T-helper 1 cell treated with Interleukin-12 subunit alpha and Interleukin-12 subunit beta and Interleukin-4 antibody, amounts not matched to agents 30 ng/mL and 1 ng/mL, for 36 hours (primary cell): ENCODE measurements around the gene CBX2. TPM values are rescaled to one million over a fixed set of nuclear protein-coding genes. Genes with fewer than 3 reads are reported as not detected.

Experiments
- intact Hi-C: fragments of 100-400 bp; cut with micrococcal nuclease; formaldehyde crosslinking; loops from one replicate; pipeline ENCODE4 v1.15.1; 2024
- total RNA-seq: library from RNA; stranded (reverse); gene quantifications from 2 replicates; pipeline ENCODE4 v1.2.3, GENCODE V29; 2022

CBX2 gene
- 2.5 and 2.8 TPM in 2 replicates for total RNA-seq

DNA sequence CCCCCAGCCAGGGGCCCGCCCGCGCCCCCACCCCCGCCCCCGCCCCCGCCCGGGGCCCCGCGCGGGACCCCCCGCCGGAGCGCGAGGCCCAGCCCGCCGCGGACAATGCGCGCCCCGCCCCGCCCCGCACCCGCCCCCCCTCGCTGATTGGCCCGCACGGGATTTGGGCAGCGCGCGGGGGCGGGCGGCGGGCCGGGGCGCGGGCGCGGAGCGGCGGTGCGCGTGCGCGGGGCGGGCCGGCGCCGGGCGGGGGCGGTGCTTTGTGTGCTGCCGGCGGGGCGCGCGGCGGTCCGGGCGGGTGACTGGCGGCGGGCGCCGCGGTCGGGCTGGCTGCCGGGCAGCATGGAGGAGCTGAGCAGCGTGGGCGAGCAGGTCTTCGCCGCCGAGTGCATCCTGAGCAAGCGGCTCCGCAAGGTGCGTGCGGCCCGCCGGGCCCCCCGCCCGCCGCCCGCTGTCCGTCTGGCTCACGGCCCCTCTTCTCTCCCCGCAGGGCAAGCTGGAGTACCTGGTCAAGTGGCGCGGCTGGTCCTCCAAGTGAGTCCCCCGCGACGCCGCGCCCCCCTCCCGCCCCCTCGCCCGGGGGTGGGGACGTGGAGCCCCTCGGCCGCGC lies at the start of gene CBX2:
TSS of gene CBX2 (plus strand) at position 255 of the 610 bp plus-strand sequence. CDS start at position 343, 88 bp downstream.
- intact Hi-C loops: loop anchor here (1.0 to 2.0 kb wide), 2 partner anchors 19 to 32 kb away; partner anchors contain the start of gene CBX8

DNA sequence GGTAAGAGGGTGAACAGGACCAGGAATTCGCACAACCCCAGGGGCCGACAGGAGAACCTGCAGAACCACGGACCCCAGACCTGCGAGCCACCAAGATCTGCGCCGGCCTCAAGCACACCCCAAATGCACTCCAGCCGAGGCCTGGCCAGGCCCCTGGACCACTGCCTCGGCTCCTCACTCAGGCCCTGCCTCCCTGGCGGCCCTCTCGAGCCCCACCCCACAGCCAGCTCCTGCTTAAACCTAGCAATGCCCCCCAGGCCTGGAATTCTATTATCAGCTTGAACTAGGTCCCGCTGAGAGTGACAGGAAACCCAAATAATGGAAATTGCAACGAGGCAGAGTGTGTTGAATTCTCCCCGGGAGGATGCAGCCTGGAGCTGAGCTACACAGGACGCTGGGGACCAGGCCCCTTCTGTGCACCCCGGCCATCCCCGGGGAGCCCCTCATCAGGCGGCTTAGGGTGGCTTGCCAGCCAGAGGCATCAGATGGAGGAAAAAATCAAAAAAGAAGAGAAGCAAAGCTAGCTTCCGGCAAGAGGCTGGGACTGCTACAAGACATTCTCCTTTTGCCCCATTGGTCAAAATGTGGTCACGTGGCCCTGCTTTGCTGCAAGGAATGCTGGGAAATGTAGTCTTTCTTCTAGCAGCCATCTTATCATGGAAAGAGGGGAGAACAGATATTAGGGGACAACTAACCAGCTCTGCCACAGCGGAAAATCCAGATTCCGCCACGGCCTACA lies 49.6 kb upstream of the CBX2 start:
- intact Hi-C loops: loop anchor here (1.0 kb wide), 1 partner anchor 18 kb away; no protein-coding TSS in a partner anchor

DNA sequence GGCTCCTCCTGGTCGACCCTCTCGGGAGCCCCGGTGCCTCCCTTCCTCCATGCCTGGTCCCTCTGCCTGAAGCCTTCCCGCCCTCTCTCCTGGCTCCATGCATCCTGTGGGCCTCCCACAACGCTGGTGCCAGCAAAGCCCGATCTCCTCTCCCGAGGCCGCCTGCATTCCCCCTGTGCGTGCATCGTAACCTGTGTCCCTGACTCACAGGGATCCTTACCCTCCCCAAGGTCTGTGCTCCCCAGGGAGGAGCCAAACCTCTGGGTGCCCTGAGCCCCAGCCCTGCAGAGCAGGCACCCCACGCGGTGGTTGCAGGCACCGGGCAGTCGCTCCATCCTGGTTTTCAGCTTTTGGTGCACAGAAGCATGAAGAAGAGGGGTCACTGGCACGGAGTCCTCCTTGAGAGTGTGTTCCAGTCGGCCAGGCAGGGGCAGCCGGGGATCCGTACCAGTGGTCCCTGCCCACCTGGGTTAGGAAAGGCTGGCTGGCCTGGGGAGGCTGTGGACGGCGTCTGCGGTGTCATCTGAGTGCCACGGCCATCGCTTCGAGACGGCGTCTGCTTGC lies 49.0 kb upstream of the CBX2 start:
- intact Hi-C loops: loop anchor here (1.0 kb wide), 1 partner anchor 17 kb away; no protein-coding TSS in a partner anchor

DNA sequence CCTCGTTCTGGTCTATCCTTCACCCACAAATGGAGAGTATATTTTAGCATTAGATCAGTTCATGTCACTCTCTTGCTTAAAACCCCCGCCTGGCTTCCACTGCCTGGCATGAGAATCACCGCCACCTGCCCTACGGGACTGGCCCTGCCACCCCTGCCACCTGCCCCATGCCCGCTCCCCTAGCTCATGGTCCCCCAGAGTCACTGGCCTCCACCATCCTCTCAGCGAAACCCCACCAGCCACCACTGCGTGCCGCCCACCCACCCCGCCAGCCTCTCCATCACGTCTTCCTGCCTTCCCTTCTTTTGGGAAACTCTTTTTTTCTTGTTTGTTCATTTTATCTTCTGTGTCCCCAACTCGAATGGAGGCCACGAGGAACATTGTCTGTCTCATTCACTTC lies 48.2 kb upstream of the CBX2 start:
- intact Hi-C loops: no loop called here

DNA sequence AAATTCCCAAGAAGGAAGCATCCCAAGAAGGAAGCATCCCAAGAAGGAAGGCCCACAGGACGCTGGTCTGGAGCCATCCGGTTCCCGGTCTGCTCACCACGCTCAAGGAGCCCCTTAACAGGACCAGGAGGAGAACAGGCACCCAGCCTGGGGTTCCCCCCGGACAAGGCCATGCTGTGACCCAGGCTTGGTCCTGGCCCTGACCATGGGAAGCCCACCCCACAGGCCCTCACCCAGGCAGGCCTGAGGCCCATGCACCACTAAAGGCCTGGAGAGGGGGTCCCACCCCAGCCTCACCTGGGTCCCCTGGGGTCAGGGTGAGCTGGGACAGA lies 47.5 kb upstream of the CBX2 start:
- intact Hi-C loops: no loop called here

DNA sequence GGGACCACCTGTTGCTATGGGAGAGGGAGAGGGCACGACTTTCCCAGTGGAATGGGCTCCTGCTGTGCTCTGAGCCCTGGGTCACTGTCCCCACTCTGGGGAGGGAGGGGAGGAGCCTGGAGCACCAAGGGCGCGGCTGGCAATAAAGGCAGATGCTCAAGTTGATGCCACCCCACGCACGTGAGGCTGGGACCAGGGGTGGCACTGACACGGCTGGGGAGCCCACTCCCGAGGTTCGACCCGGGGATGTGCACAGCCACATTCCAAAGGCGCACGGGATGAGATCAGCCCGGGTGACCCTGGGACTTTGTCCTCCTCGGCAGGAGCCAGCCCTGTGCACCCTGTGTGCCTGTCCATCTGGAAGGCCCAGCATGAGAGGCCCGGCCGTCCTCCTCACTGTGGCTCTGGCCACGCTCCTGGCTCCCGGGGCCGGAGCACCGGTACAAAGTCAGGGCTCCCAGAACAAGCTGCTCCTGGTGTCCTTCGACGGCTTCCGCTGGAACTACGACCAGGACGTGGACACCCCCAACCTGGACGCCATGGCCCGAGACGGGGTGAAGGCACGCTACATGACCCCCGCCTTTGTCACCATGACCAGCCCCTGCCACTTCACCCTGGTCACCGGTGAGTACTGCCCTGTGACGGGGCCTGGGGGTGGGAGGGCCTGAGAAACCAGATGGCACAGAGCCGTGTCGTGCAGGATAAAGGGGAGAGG lies 47.0 kb upstream of the CBX2 start, which contains the start of gene ENPP7:
TSS of gene ENPP7 (plus strand) at position 175 of the 715 bp plus-strand sequence. CDS start at position 372, 197 bp downstream.
- intact Hi-C loops: no loop called here

DNA sequence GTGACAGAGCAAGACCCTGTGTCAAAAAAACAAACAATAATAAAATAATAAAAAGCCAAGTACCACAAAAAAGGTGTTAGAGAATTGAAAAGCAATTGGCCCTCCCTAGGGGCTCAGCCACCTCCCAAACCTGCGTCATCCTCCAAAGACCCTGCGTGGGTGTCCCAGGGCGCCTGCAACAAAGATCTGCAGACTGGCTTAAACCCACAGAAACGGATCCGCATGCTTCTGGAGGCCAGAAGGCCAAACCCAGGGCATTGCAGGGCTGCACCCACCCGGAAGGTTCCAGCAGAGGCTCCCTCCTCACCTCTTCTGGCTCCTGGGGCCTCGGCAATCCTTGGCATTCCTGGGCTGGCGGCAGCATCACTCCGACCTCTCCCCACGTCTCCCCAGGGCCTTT lies 45.7 kb upstream of the CBX2 start:
- intact Hi-C loops: no loop called here

DNA sequence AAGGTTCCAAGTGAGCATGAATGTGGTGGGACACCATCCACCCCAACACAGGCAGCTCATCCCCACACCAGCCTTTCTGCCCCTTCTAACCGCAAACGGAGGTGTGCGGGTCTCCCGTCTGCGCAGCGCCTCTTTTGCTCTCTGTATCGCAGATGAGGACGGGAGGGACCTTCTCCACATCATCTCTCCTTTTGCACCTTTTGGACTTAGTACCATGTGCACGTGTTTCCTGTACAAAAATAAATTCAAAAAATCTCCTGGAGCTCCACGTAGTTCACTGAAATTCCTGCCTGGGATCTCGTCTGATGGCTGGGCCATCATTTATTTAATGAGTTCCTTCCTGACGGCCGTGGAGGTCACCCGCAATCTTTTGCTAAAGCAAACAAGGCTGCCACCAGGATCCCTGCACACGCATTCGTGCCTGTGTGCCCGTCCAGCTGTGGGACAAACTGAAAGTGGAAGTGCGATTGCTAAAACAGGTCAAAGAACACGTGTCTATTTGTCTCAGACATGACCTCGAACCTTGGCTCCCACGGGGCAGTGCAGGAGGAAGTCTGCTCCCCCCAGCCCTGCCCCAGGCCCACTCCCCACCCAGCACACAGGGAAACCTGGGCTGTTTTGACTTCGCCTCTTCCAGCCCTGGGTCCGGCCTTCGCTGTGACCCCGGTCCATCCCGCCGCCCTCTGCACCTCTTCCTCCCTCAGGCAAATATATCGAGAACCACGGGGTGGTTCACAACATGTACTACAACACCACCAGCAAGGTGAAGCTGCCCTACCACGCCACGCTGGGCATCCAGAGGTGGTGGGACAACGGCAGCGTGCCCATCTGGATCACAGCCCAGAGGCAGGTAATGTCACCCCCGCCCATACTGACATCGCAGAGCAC lies 44.9 kb upstream of the CBX2 start:
- intact Hi-C loops: no loop called here

DNA sequence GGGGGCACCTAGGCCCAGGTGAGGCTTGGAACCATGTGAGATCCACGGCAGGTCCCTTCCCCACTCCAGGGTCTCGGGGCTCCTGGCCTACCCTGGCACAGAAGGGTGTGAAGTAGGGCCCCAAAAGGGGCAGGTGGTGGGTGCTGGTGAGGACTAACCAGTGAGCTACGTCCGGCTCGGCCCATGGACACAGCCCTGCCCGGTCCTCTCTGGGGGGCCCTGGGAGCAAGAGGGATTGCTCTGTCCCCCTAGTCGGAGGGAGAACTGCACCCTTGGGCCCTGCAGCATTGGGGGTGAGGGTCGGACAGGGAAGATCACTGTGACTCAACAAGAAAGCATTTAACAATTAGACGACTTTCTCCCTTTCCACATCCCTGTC lies 44.3 kb upstream of the CBX2 start:
- intact Hi-C loops: no loop called here

DNA sequence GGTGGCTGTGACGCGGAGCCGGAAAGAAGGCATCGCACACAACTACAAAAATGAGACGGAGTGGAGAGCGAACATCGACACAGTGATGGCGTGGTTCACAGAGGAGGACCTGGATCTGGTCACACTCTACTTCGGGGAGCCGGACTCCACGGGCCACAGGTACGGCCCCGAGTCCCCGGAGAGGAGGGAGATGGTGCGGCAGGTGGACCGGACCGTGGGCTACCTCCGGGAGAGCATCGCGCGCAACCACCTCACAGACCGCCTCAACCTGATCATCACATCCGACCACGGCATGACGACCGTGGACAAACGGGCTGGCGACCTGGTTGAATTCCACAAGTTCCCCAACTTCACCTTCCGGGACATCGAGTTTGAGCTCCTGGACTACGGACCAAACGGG lies 42.9 kb upstream of the CBX2 start:
- intact Hi-C loops: no loop called here

DNA sequence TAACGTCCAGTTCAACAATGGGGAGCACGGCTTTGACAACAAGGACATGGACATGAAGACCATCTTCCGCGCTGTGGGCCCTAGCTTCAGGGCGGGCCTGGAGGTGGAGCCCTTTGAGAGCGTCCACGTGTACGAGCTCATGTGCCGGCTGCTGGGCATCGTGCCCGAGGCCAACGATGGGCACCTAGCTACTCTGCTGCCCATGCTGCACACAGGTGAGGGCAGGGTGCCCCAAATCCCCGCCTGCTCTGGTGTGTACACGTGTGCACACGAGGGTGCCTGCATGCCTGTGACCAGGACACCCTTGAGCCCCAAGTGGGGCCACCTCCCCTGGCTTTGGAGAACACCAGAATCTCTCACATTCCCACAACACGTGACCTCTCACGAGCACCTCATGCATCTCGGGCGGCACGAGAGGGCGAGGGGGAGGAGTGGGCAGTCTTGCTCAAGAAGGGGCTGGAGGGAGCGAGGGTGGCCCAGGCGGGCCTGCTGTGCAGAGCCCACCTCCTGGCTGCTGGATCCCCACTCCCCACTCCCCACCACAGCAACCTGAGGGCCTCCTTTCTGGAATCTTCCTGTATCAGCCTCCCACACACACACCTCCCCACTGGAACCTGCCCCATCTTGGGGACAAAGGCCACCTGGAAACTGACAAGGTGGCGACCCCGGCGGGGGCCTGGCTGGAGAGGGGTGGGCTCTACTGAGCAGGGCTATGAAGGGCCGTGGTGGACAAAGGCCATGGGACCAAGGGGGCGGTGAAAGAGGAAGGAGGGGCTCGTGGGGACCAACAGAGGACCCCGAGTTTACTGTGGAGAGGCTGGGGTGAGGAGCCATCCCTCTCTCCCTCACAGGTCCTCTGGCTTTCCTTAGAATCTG lies 40.7 kb upstream of the CBX2 start:
- intact Hi-C loops: no loop called here

DNA sequence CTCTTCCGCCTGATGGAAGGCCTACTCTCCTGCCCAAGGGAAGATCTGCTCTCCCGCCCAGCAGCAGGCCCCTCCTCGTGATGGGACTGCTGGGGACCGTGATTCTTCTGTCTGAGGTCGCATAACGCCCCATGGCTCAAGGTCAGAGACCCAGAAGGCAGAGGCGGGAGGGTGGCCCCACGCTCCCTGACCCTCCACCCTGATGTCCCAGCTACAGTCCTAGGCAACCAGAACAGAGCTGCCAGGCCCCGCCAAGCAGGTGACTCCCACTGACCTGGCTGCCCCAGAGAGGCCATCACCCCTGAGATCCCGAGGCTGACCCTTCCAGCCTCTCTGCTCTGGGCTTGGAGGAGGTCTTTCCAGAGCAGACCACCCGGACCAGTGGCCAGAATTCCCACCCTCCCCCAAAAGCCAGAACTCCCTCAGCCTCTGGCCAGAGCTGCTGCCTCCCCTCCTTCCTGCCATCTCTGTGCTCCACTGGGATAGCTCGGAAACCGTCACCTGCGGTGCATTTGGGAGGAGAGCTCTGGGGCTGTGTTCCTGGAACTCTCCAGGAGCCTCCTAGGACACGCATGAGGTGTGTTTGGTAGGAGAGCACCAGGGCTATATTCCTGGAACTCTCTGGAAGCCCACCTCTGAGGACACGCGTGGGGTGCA lies 39.9 kb upstream of the CBX2 start:
- intact Hi-C loops: no loop called here

DNA sequence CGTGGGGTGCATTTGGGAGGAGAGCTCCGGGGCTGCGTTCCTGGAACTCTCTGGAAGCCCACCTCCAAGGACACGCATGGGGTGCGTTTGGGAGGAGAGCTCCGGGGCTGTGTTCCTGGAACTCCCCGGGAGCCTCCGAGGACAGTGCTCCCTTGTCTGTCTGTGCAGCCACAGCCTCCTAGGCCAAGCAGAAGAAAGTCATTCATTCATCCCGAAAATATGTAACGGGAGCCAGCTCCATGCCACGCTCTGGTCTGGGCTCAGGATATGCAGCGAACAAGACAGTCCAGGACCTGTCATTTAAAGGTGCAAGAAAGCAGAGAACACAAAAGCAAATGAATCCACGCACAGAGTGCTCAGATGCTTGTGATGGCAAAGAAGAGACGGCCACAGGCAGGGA lies 39.3 kb upstream of the CBX2 start:
- intact Hi-C loops: no loop called here

DNA sequence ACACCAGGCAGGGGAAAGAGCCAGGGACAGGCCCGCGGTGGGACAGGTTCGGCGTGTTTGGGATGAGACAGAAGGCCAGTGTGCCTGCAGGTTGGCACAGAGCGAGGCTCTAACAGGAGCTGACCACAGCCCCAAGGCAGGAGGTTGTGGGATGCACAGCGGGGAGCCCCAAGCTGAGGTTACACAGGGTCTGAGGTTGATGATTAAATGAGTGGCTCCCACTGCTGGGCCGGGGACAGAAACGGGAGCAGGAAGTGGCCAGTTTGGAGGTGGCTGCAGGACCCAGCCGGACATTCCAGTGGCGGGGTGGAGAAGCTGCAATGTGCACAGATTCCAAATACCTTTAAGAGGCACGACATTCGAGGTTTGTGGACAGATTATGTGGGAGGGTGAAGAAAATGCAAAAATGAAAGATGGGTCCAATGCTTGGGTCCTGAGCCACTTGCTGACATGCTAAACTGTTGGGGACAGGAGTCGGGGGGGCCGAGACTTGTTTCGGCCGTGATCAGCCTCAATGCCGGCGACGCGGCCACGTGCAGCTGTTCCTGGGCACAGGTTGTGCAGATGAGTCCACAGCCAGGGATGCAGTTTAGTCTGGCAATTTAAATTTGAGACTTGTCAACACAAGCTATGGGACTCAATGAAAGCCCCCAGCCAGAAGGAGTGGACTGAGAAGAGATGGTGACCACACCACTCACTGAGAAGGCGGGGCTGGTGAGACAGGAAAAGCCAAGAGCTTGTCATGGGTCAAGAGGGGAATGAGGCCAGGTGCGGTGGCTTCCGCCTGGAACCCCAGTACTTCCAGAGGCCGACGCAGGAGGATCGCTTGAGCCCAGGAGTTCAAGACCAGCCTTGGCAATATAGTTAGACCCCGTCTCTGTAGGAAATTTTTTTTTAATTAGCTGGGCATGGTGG lies 38.5 kb upstream of the CBX2 start:
- intact Hi-C loops: no loop called here

DNA sequence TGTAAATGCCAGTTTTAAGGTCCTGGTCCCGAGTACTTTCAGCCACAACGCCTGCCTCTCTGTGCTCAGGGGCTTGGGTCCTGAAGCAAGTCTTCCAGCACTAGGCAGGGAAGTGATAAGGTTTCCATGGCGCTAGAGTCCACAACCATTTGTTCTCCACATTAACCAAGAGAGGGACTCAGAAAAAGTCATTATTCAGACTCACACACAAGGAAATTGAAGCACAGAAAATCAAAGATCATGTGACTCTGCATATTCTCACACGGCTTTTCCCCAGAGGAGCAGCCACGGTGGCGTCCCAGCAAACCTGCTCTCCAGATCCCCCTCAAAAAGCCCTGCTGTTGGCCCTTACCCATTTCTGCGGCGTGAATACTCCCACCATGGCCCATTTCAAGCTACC lies 37.5 kb upstream of the CBX2 start:
- intact Hi-C loops: no loop called here

DNA sequence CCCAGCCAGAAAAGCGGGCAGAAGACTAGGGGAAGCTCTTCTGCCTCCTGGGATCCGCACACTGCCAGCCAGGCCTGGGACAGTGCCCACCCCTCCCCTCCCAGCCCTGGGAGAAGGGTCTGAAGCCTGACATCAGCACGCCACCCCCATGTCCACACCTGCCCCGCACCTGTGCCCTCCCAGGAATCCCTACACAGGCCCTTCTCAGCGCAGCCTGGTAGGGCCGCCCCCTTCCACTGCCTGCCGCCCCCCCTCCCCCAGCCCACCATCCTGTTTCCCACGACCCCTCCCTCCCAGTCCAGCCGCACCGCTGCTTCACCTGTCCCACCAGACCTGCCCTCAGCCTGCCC lies 36.6 kb upstream of the CBX2 start:
- intact Hi-C loops: no loop called here

DNA sequence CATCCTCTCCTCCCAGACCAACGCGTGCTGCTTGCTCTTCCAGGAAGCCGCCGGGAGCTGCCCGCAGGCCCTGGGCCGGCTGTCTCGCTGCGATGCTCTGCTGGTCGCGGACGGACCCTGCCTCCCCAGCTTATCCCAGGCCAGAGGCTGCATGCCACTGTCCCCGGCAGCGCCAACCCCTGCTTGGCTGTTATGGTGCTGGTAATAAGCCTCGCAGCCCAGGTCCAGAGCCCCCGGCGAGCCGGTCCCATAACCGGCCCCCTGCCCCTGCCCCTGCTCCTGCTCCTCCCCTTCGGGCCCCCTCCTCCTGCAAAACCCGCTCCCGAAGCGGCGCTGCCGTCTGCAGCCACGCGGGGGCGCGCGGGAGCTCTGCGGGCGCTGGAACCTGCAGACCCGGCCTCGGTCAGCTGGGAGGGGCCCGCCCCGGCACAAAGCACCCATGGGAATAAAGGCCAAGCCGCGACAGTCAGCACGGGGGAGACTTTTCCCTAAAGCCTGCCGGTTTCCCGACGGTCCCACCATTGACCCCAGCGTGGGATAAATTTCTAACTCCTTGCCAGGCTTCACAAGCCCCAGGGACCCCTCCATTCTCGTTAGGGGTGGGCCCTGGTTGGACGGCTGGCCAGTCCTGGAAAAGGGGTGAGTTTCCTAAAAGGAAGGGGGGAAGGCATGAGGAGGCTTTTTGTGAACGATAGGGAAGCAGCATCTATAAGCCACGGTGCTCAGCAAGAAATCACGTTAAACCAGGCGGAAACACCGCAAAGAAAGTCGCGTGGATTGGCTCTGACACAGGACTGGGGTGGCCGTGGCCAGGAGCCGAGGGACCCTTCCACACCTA lies 36.0 kb upstream of the CBX2 start:
- intact Hi-C loops: no loop called here

DNA sequence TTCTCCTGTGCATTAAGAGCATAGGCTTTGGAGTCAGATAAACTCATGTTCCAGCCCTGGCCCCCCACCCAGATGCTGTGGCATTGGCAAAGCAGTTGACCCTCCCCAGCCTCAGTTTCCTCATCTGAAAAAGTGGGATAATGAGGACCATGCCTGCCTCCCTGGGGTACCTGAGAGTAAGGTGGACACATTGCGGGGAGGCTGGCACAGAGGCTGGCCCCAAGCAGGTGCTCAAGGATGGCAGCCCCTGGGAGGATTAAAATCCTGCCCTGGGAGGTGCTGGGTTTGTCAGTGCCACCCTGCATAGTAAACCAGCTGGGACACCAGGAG lies 35.4 kb upstream of the CBX2 start:
- intact Hi-C loops: no loop called here
